Progenitor cell of endocrine pancreas (in vitro differentiated cells): ENCODE results near the gene RADIL. TPM values are rescaled to one million over a fixed set of nuclear protein-coding genes. Genes with fewer than 3 reads are reported as not detected.

ENCODE experiments used
- DNase-seq: peaks from one replicate; pipeline ENCODE4 v3.0.0; 2021; ENCODE audit warnings: low spot score; ENCODE audit not compliant: unreplicated experiment
- H3K27ac Mint-ChIP-seq: 2 replicates; pipeline ENCODE4 v1.8.0; 2021; ENCODE audit warnings: mild to moderate bottlenecking, moderate library complexity, mixed read lengths
- H3K27me3 Mint-ChIP-seq: 2 replicates; pipeline ENCODE4 v1.8.0; 2021; ENCODE audit warnings: mixed read lengths
- H3K36me3 Mint-ChIP-seq: 2 replicates; pipeline ENCODE4 v1.8.0; 2022; ENCODE audit warnings: mixed read lengths; ENCODE audit not compliant: insufficient read depth
- H3K4me1 Mint-ChIP-seq: 2 replicates; pipeline ENCODE4 v1.8.0; 2021; ENCODE audit warnings: low read depth, mixed read lengths
- H3K4me3 Mint-ChIP-seq: 2 replicates; pipeline ENCODE4 v1.8.0; 2021; ENCODE audit warnings: low read depth, mild to moderate bottlenecking, moderate library complexity, mixed read lengths
- H3K9me3 Mint-ChIP-seq: 2 replicates; pipeline ENCODE4 v1.8.0; 2021; ENCODE audit warnings: low read depth, mixed read lengths
- total RNA-seq: library from RNA; stranded (reverse); gene quantifications from 2 replicates; pipeline ENCODE4 v1.2.1, GENCODE V29; 2021
- TF ChIP-seq, protein P1 (sequence below): fragments of 200-600 bp; sonication (generic); IDR thresholded peaks from one replicate; pipeline ENCODE4 v1.5.0; 2021; ENCODE audit warnings: antibody characterized with exemption, mild to moderate bottlenecking; ENCODE audit not compliant: unreplicated experiment

RADIL gene
- total RNA-seq, 1 donor from 2014 or later, result 2.0 TPM

DNA sequence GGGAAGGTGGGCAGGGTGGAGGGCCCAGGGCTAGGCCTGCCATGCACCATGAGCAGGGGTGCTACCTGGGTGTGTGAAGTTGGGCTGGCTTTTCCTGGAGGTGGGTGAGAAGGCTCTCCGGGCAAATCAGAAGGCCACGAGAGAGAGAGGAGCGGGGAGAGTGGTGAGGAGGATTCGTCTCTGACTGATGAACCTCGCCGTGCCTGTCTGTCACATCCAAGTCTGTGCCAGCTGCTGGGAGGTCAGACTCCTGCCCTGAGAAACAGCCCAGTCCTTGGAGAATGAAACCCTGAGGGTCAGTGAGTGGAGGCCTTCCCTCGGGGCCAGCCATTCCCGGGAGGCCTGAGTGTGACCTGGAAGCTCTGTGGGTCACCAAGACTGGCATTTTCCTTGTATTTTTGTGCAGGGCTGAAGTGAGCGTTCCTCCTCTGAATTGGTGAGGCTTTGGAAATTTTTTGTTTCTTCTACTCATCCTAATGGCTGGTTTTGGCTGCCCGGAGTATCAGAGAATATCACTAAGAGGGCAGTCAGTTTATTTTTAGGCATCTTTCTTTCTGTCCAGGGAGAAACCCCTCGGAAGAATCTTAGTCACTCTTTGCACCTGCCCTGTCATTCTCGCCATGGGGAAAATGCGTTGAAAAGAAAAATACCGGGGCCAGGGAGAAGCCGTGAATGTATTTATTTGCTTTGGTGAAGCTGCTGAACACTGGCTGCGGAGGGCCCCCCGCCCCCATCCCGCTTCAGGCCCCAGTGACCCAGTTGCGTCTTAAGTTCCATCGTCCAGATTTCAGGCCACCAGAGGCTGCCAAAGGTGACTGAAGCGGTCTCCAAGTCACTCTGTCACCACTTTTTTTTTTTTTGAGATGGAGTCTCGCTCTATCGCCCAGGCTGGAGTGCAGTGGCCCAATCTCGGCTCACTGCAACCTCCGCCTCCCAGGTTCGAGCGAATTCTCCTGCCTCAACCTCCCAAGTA, 114.6 kb downstream of the RADIL start:
- peak overlapping the region; percentile 20 for H3K27ac Mint-ChIP-seq
- TF ChIP-seq, protein P1, sequence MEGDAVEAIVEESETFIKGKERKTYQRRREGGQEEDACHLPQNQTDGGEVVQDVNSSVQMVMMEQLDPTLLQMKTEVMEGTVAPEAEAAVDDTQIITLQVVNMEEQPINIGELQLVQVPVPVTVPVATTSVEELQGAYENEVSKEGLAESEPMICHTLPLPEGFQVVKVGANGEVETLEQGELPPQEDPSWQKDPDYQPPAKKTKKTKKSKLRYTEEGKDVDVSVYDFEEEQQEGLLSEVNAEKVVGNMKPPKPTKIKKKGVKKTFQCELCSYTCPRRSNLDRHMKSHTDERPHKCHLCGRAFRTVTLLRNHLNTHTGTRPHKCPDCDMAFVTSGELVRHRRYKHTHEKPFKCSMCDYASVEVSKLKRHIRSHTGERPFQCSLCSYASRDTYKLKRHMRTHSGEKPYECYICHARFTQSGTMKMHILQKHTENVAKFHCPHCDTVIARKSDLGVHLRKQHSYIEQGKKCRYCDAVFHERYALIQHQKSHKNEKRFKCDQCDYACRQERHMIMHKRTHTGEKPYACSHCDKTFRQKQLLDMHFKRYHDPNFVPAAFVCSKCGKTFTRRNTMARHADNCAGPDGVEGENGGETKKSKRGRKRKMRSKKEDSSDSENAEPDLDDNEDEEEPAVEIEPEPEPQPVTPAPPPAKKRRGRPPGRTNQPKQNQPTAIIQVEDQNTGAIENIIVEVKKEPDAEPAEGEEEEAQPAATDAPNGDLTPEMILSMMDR, result no peak
- DNase-seq, result no peak
- no peaks in the 10 kb centered on the region for H3K9me3 Mint-ChIP-seq
- H3K27me3 Mint-ChIP-seq, result no peaks in the 10 kb centered on the region
- H3K36me3 Mint-ChIP-seq, result peaks cover 4% of the 10 kb centered on the region
- peaks cover 2% of the 10 kb centered on the region for H3K4me1 Mint-ChIP-seq
- H3K4me3 Mint-ChIP-seq, result no peak overlapping the region

DNA sequence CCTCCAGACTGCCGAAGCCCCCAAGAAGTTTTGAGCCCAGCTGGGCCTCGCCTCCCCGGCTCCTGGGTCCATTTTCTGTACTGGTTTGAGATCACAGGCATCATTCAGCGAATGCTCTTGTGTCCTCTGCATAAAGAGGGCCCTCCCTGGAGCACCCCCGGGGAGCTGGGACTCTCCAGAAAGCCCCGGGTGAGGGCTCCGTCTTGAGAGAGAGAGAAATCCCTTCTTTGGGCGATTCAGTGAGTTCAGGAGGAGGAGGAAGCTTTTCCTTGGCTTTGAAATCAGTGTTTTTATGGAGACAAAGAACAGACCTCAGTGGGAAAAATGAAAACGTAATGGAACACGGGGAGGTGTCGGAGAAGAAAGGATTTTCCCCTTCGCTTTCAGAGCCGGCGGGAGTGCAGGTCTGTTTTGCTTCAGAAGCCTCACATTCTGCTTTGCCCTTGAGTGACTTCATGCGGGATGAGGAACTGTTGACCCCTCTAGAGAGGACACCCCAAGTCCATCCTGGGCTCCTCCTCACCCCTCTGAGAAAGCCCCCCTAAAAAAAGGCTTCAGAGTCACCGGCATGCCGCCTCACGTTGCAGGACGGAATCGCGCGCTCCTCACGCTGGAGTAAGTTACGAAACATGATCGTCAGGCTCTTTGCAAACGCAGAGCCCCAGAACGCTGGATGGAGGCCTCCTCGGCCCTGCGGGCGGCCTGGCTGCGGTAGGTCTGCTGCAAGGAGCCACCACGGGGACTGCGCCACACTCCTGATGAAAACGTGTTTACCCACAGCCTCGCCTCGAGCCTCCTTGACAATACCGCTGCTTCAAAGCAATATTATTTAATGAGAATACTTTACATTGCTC, 116.6 kb downstream of the RADIL start:
- Mint-ChIP-seq H3K4me1 (no peaks in the 10 kb centered on the region), H3K27ac (peak overlapping the region; percentile 73), H3K4me3 (no peak overlapping the region), H3K9me3 (no peaks in the 10 kb centered on the region), H3K27me3 (no peaks in the 10 kb centered on the region), H3K36me3 (peaks cover 8% of the 10 kb centered on the region)
- no peak for DNase-seq
- TF ChIP-seq, protein P1, result no peak

DNA sequence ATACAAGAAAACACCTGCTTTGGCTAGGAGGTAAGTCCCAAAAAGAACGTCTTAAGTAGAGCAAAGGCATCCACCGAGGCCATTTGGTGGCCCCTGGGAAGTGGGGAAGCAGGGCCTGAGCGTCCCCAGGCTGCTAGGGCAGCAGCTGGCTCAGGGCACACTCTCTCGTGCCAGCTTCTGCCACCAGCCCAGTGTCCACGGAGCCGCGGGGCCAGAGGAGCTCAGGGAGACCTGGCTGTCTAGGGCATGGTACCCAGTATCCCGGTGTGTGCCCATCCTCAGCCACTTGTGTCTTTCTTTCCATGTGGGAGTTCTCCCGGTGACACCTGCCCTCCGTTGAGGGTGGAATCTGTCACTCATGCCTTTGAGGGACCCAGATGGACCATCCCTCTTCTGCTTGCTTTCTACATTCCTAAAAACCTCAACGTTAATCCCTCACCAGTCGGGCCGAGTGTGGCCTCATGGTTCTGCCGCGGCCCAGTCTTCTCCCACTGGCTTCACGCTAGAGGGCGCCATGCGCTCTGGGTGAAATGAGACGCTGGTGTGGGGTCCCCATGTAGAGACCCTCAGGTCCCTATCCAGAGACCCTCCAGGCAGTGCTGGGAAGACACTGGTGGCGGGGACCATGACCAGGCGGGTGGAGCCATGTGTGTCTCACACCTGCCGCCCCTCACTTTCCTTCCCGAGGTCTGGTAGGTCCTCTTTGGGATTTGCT, 117.6 kb downstream of the RADIL start:
- no peak overlapping the region for H3K4me3 Mint-ChIP-seq
- H3K9me3 Mint-ChIP-seq, result no peaks in the 10 kb centered on the region
- H3K4me1 Mint-ChIP-seq, result no peaks in the 10 kb centered on the region
- TF ChIP-seq, protein P1, result peak; percentile 17
- peak overlapping the region; percentile 45 for H3K27ac Mint-ChIP-seq
- DNase-seq, result no peak
- peaks cover 12% of the 10 kb centered on the region for H3K36me3 Mint-ChIP-seq
- no peaks in the 10 kb centered on the region for H3K27me3 Mint-ChIP-seq

DNA sequence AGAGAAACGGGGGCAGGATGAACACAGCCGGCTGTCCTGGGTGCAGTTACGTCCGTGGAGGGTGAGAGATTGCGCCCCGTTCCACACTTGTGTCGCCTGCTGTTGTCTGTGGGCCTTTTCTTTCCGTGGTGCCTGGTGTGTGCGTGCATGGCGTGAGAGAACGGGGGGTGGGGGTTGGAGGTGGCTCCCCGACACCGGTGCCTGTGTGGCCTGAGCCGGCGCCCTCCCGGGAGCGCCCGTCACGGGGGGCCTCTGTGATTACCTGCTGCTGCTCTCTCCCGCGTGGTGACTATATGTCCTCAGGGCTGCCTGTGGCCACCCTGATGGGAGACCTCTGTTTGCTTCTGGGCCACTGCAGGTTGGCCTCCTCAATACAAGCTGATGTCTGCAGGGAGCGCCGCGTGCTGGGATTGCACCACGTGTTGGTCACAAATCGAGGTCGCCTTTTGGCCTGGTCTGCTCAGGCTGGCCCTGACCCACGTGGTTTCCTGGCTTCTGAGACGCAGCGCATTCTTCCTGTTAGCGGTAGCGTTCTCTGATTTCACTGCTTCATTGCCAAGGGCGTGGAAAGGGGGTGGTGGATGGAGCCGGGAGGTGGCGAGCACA, 119.0 kb downstream of the RADIL start:
- no peak overlapping the region for H3K4me3 Mint-ChIP-seq
- H3K27ac Mint-ChIP-seq, result no peak overlapping the region
- DNase-seq, result no peak
- TF ChIP-seq, protein P1, result no peak
- peaks cover 17% of the 10 kb centered on the region for H3K36me3 Mint-ChIP-seq
- H3K9me3 Mint-ChIP-seq, result no peaks in the 10 kb centered on the region
- no peaks in the 10 kb centered on the region for H3K27me3 Mint-ChIP-seq
- no peaks in the 10 kb centered on the region for H3K4me1 Mint-ChIP-seq
